Liver (tissue), 9 donors: Measurements from ENCODE around the gene BSN. TPM values are rescaled to one million over a fixed set of nuclear protein-coding genes. Genes with fewer than 3 reads are reported as not detected.

ENCODE experiments used
- DNase-seq: peaks from one replicate; pipeline ENCODE4 v3.0.0-alpha.2; 2017; ENCODE audit warnings: low spot score
- H3K27ac ChIP-seq, 2 donors: one replicate each; pipeline ENCODE4 v1.7.0; 2013; ENCODE audit warnings: inconsistent platforms in 2 of 2, low read length in 2 of 2, control low read depth in 1 of 2, low read depth in 1 of 2, mild to moderate bottlenecking in 1 of 2
- H3K27me3 ChIP-seq, 4 donors: one replicate each; pipeline versions ENCODE4 v1.6.1 to v1.7.0; 2013; ENCODE audit warnings: low read length in 3 of 4, inconsistent platforms in 1 of 4, mild to moderate bottlenecking in 1 of 4, moderate library complexity in 1 of 4; ENCODE audit not compliant: control insufficient read depth in 4 of 4, insufficient read depth in 4 of 4
- H3K36me3 ChIP-seq, 4 donors: one replicate each; pipeline versions ENCODE4 v1.6.1 to v1.7.0; 2013; ENCODE audit warnings: low read length in 3 of 4, mild to moderate bottlenecking in 3 of 4, low read depth in 1 of 4, moderate library complexity in 1 of 4; ENCODE audit not compliant: control insufficient read depth in 4 of 4, insufficient read depth in 3 of 4
- H3K4me1 ChIP-seq, 4 donors: one replicate each; pipeline versions ENCODE4 v1.6.1 to v1.7.0; 2013; ENCODE audit warnings: low read length in 3 of 4, mild to moderate bottlenecking in 3 of 4, moderate library complexity in 1 of 4; ENCODE audit not compliant: control insufficient read depth in 4 of 4, insufficient read depth in 4 of 4
- H3K4me3 ChIP-seq, 3 donors: one replicate each; pipeline versions ENCODE4 v1.6.1 to v1.7.0; 2013; ENCODE audit warnings: low read length in 3 of 3, control low read depth in 1 of 3, low read depth in 1 of 3, mild to moderate bottlenecking in 1 of 3
- H3K9ac ChIP-seq, 2 donors: one replicate each; pipeline ENCODE4 v1.7.0; 2013; ENCODE audit warnings: low read length in 2 of 2, mild to moderate bottlenecking in 2 of 2, moderate library complexity in 2 of 2, control low read depth in 1 of 2, low read depth in 1 of 2
- H3K9me3 ChIP-seq, 4 donors: one replicate each; pipeline versions ENCODE4 v1.6.1 to v1.7.0; 2013; ENCODE audit warnings: low read length in 3 of 4; ENCODE audit not compliant: control insufficient read depth in 4 of 4
- EGR1 ChIP-seq, 2 donors: IDR thresholded peaks; 2 replicates each; pipeline ENCODE4 v1.6.1; 2016 to 2018; ENCODE audit warnings: antibody characterized with exemption in 2 of 2, low read depth in 2 of 2
- FOXA1 ChIP-seq: IDR thresholded peaks from 2 replicates; pipeline ENCODE4 v1.6.1; 2016; ENCODE audit warnings: antibody characterized with exemption
- FOXA2 ChIP-seq: IDR thresholded peaks from 2 replicates; pipeline ENCODE4 v1.6.1; 2016; ENCODE audit warnings: antibody characterized with exemption
- GABPA ChIP-seq, 2 donors: IDR thresholded peaks in 1 of 2; conservative IDR thresholded peaks in 1 of 2; 2 replicates each; pipeline ENCODE4 v1.6.1; 2016; ENCODE audit warnings: antibody characterized with exemption in 2 of 2, mild to moderate bottlenecking in 1 of 2, moderate library complexity in 1 of 2
- HNF4A ChIP-seq, 2 donors: conservative IDR thresholded peaks; 2 replicates each; pipeline ENCODE4 v1.6.1; 2016; ENCODE audit warnings: antibody characterized with exemption in 2 of 2, mild to moderate bottlenecking in 2 of 2
- HNF4G ChIP-seq: IDR thresholded peaks from 2 replicates; pipeline ENCODE4 v1.6.1; 2016; ENCODE audit warnings: antibody characterized with exemption
- JUND ChIP-seq, 2 donors: IDR thresholded peaks; 2 replicates each; pipeline ENCODE4 v1.6.1; 2016; ENCODE audit warnings: antibody characterized with exemption in 2 of 2
- MAX ChIP-seq: IDR thresholded peaks from 2 replicates; pipeline ENCODE4 v1.6.1; 2016; ENCODE audit warnings: antibody characterized with exemption
- NR2F2 ChIP-seq: IDR thresholded peaks from 2 replicates; pipeline ENCODE4 v1.6.1; 2016; ENCODE audit warnings: antibody characterized with exemption
- REST ChIP-seq: IDR thresholded peaks from 2 replicates; pipeline ENCODE4 v1.6.1; 2016; ENCODE audit warnings: antibody characterized with exemption, mild to moderate bottlenecking
- RXRA ChIP-seq, 2 donors: IDR thresholded peaks; 2 replicates each; pipeline ENCODE4 v1.6.1; 2017 to 2018; ENCODE audit warnings: antibody characterized with exemption in 2 of 2, mild to moderate bottlenecking in 1 of 2
- SP1 ChIP-seq: IDR thresholded peaks from 2 replicates; pipeline ENCODE4 v1.6.1; 2018; ENCODE audit warnings: antibody characterized with exemption, mild to moderate bottlenecking
- YY1 ChIP-seq: IDR thresholded peaks from 2 replicates; pipeline ENCODE4 v1.6.1; 2016; ENCODE audit warnings: antibody characterized with exemption, mild to moderate bottlenecking
- WGBS: extraction: QIAGEN DNeasy Blood & Tissue Kit; methylation state at CpG from one replicate; pipeline ENCODE4 v1.1.7; 2013; 5-methylcytosine and 5-hydroxymethylcytosine counted together
- polyA plus RNA-seq, 2 donors: library from polyadenylated mRNA; stranded (reverse) in 1 of 2; unstranded in 1 of 2; fragments of 200-250 nt in 1 of 2; fragments of >200 nt in 1 of 2; fragmentation: Nextera tagmentation in 1 of 2; extraction: Ambion mirVana in 1 of 2; gene quantifications; one replicate each; pipeline versions ENCODE4 v1.2.1 to v1.2.3, GENCODE V29; 2013 to 2015
- total RNA-seq, 2 donors: library from RNA; depleted of rRNA; stranded (reverse); fragments of >200 nt; gene quantifications; one replicate each; pipeline ENCODE4 v1.2.3, GENCODE V29; 2014
- TF ChIP-seq, protein P1 (sequence below): IDR thresholded peaks from 2 replicates; pipeline ENCODE4 v1.6.1; 2016; ENCODE audit warnings: antibody characterized with exemption
- TF ChIP-seq, protein P2 (sequence below): fragments of 150-350 bp; IDR thresholded peaks from 2 replicates; pipeline ENCODE4 v1.5.1; 2017; ENCODE audit warnings: improper control_type of control experiment, low read depth, low read length; ENCODE audit not compliant: missing input control
- donor health status: healthy.
- donor health status: healthy.
- donor health status: healthy.
- donor health status: healthy.
- donor health status: healthy.

Gene BSN
- total and polyA plus RNA-seq, 4 donors: 0.32 to 0.67 (median 0.40) TPM

DNA sequence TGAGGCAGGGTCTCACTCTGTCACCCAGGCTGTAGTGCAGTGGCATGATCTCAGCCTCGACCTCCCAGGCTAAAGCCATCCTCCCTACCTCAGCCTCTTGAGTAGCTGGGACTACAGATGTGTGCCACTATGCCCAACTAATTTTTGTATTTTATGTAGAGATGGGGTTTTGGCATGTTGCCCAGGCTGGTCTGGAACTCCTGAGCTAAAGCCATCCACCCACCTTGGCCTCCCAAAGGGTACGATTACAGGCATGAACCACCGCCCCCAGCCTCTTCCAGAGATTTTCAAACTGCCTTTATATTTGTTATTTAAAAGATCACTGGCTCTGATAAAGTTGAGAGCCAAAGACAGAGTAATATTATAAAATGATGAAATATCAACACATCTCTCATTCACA is 37.3 kb downstream of the BSN start:
- 89% methylated on average over 3 of the region's 3 CpGs for WGBS
- Histone ChIP-seq H3K4me3 (no peak overlapping the region), H3K9ac (no peak overlapping the region), H3K36me3 (no peaks in the 10 kb centered on the region), H3K27ac (no peak overlapping the region), H3K4me1 (no peaks in the 10 kb centered on the region), H3K27me3 (no peaks in the 10 kb centered on the region), H3K9me3 (no peaks in the 10 kb centered on the region)
- TF ChIP-seq HNF4G: no peak
- no peak for TF ChIP-seq FOXA2
- no peak for TF ChIP-seq JUND (IDR thresholded peaks at IDR 0.05)
- TF ChIP-seq, protein P1, sequence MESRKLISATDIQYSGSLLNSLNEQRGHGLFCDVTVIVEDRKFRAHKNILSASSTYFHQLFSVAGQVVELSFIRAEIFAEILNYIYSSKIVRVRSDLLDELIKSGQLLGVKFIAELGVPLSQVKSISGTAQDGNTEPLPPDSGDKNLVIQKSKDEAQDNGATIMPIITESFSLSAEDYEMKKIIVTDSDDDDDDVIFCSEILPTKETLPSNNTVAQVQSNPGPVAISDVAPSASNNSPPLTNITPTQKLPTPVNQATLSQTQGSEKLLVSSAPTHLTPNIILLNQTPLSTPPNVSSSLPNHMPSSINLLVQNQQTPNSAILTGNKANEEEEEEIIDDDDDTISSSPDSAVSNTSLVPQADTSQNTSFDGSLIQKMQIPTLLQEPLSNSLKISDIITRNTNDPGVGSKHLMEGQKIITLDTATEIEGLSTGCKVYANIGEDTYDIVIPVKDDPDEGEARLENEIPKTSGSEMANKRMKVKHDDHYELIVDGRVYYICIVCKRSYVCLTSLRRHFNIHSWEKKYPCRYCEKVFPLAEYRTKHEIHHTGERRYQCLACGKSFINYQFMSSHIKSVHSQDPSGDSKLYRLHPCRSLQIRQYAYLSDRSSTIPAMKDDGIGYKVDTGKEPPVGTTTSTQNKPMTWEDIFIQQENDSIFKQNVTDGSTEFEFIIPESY: no peak
- no peak for TF ChIP-seq GABPA (IDR thresholded peaks at IDR 0.05 in 1 of 2, conservative IDR thresholded peaks at IDR 0.05 in 1 of 2)
- TF ChIP-seq, protein P2, sequence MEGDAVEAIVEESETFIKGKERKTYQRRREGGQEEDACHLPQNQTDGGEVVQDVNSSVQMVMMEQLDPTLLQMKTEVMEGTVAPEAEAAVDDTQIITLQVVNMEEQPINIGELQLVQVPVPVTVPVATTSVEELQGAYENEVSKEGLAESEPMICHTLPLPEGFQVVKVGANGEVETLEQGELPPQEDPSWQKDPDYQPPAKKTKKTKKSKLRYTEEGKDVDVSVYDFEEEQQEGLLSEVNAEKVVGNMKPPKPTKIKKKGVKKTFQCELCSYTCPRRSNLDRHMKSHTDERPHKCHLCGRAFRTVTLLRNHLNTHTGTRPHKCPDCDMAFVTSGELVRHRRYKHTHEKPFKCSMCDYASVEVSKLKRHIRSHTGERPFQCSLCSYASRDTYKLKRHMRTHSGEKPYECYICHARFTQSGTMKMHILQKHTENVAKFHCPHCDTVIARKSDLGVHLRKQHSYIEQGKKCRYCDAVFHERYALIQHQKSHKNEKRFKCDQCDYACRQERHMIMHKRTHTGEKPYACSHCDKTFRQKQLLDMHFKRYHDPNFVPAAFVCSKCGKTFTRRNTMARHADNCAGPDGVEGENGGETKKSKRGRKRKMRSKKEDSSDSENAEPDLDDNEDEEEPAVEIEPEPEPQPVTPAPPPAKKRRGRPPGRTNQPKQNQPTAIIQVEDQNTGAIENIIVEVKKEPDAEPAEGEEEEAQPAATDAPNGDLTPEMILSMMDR: no peak
- no peak for TF ChIP-seq EGR1 (IDR thresholded peaks at IDR 0.05; ENCODE audit: low read depth in 2 of 2)
- no peak for TF ChIP-seq REST
- TF ChIP-seq MAX: no peak
- TF ChIP-seq HNF4A (conservative IDR thresholded peaks at IDR 0.05): no peak
- no peak for TF ChIP-seq FOXA1
- no peak for TF ChIP-seq SP1
- TF ChIP-seq NR2F2: no peak
- no peak for TF ChIP-seq RXRA (IDR thresholded peaks at IDR 0.05)
- DNase-seq: no peak

GRCh38 chr3:49593041-49593440 is 38.8 kb downstream of the BSN start:
- no peak overlapping the region for H3K9ac ChIP-seq
- no peak overlapping the region for H3K4me3 ChIP-seq
- DNase-seq: no peak
- no peak overlapping the region for H3K27ac ChIP-seq
- H3K36me3 ChIP-seq: no peaks in the 10 kb centered on the region
- H3K9me3 ChIP-seq: no peaks in the 10 kb centered on the region
- H3K27me3 ChIP-seq: no peaks in the 10 kb centered on the region
- no peaks in the 10 kb centered on the region for H3K4me1 ChIP-seq
- TF ChIP-seq YY1 (no peak), FOXA1 (no peak), SP1 (no peak), MAX (no peak), GABPA (IDR thresholded peaks at IDR 0.05 in 1 of 2, conservative IDR thresholded peaks at IDR 0.05 in 1 of 2) (no peak)
- TF ChIP-seq, protein P1: no peak
- 81% methylated on average over 2 of the region's 2 CpGs for WGBS
